ENCODE measurements around the gene CACNG6.
"Not testable (repeated sequence)": the region's sequence is repeated elsewhere in the genome, so short reads cannot be mapped to it uniquely, and the experiment has no call there.

CACNG6 gene

GRCh38 chr19:53945998-53946397 lies 45.4 kb upstream of the CACNG6 start:
- no peaks in the 10 kb centered on the region for H3K4me1 ChIP-seq
- TF ChIP-seq CTCF (IDR thresholded peaks at IDR 0.05): no peak
- no peak overlapping the region for H3K4me3 ChIP-seq
- intact Hi-C loops (cut with DNase I; ENCODE audit: low total_unique reads): no loop called here
- H3K27me3 ChIP-seq: peaks cover 0 to 46% of the 10 kb centered on the region in 2 donors
- no peaks in the 10 kb centered on the region for H3K9me3 ChIP-seq
- DNase-seq: no peak
- no peaks in the 10 kb centered on the region for H3K36me3 ChIP-seq
- H3K27ac ChIP-seq: no peak overlapping the region

GRCh38 chr19:53947624-53948023 lies 43.8 kb upstream of the CACNG6 start:
- intact Hi-C loops (cut with DNase I; ENCODE audit: low total_unique reads): no loop called here
- Histone ChIP-seq H3K27ac (no peak overlapping the region), H3K9me3 (no peaks in the 10 kb centered on the region), H3K4me3 (no peak overlapping the region), H3K4me1 (no peaks in the 10 kb centered on the region), H3K36me3 (no peaks in the 10 kb centered on the region), H3K27me3 (peaks cover 0 to 34% of the 10 kb centered on the region in 2 donors)
- no peak for DNase-seq
- TF ChIP-seq CTCF (IDR thresholded peaks at IDR 0.05): no peak

GRCh38 chr19:53948611-53949010 lies 42.8 kb upstream of the CACNG6 start:
- H3K4me3 ChIP-seq; H3K27ac ChIP-seq; DNase-seq; H3K4me1 ChIP-seq; H3K9me3 ChIP-seq; H3K36me3 ChIP-seq; intact Hi-C loops (cut with DNase I; ENCODE audit: low total_unique reads): not testable (repeated sequence)
- peaks cover 0 to 24% of the 10 kb centered on the region in 2 donors for H3K27me3 ChIP-seq

GRCh38 chr19:53951436-53951835 lies 40.0 kb upstream of the CACNG6 start:
- Histone ChIP-seq H3K4me3 (no peak overlapping the region), H3K9me3 (no peaks in the 10 kb centered on the region), H3K27me3 (peaks cover 0 to 25% of the 10 kb centered on the region in 2 donors), H3K27ac (no peak overlapping the region), H3K4me1 (no peaks in the 10 kb centered on the region), H3K36me3 (no peaks in the 10 kb centered on the region)
- intact Hi-C loops (cut with DNase I; ENCODE audit: low total_unique reads): no loop called here
- no peak for DNase-seq
- no peak for TF ChIP-seq CTCF (IDR thresholded peaks at IDR 0.05)

GRCh38 chr19:53951947-53952346 lies 39.5 kb upstream of the CACNG6 start:
- H3K9me3 ChIP-seq: no peaks in the 10 kb centered on the region
- no peak overlapping the region for H3K27ac ChIP-seq
- DNase-seq: no peak

GRCh38 chr19:53953383-53953782 lies 38.1 kb upstream of the CACNG6 start:
- Histone ChIP-seq H3K4me3 (no peak overlapping the region), H3K9me3 (no peaks in the 10 kb centered on the region), H3K27ac (no peak overlapping the region), H3K4me1 (no peaks in the 10 kb centered on the region), H3K27me3 (peaks cover 0 to 34% of the 10 kb centered on the region in 2 donors), H3K36me3 (no peaks in the 10 kb centered on the region)
- no peak for DNase-seq
- intact Hi-C loops (cut with DNase I; ENCODE audit: low total_unique reads): no loop called here
- no peak for TF ChIP-seq CTCF (IDR thresholded peaks at IDR 0.05)

More at GRCh38 chr19:53951947-53952346, 39.5 kb upstream of the CACNG6 start:
- Histone ChIP-seq H3K4me1 (no peaks in the 10 kb centered on the region), H3K27me3 (peaks cover 0 to 25% of the 10 kb centered on the region in 2 donors), H3K36me3 (no peaks in the 10 kb centered on the region), H3K4me3 (no peak overlapping the region)
- intact Hi-C loops (cut with DNase I; ENCODE audit: low total_unique reads): no loop called here
- no peak for TF ChIP-seq CTCF (IDR thresholded peaks at IDR 0.05)

Data from tibial artery (tissue), 4 donors.